Fibroblast of lung (primary cell): ENCODE data around the gene STK16. TPM values are rescaled to one million over a fixed set of nuclear protein-coding genes. Genes with fewer than 3 reads are reported as not detected.

Experiments
- DNase-seq, 2 donors: peaks; one replicate each; pipeline versions ENCODE4 v3.0.0 to v3.0.0-alpha.2; 2010; ENCODE audit warnings: low read depth in 2 of 2
- H2AFZ ChIP-seq: 2 replicates; pipeline ENCODE4 v1.5.1; 2012; ENCODE audit warnings: low read length, control low read depth, inconsistent platforms
- H3K27ac ChIP-seq: 2 replicates; pipeline ENCODE4 v1.5.1; 2011; ENCODE audit warnings: low read length, control low read depth; ENCODE audit not compliant: insufficient read depth
- H3K27me3 ChIP-seq: 2 replicates; pipeline ENCODE4 v1.5.1; 2011; ENCODE audit warnings: mild to moderate bottlenecking, low read length; ENCODE audit not compliant: control insufficient read depth, insufficient read depth
- H3K36me3 ChIP-seq: 2 replicates; pipeline ENCODE4 v1.5.1; 2011; ENCODE audit warnings: low read length; ENCODE audit not compliant: control insufficient read depth, insufficient read depth
- H3K4me1 ChIP-seq: 2 replicates; pipeline ENCODE4 v1.5.1; 2011; ENCODE audit warnings: low read length; ENCODE audit not compliant: control insufficient read depth, insufficient read depth; ENCODE audit errors: extremely low read depth
- H3K4me2 ChIP-seq: 2 replicates; pipeline ENCODE4 v1.5.1; 2011; ENCODE audit warnings: low read length, control low read depth; ENCODE audit not compliant: insufficient read depth; ENCODE audit errors: extremely low read depth
- H3K4me3 ChIP-seq, 4 experiments: fragments of 200-600 bp in 1 of 4; sonication (generic) in 1 of 4; replicated peaks in 1 of 4; 2 replicates each; pipeline ENCODE4 v1.5.1; 2011 to 2016; ENCODE audit warnings: low read length in 4 of 4, low read depth in 3 of 4, mild to moderate bottlenecking in 3 of 4, control low read depth in 2 of 4, inconsistent platforms in 1 of 4, mixed read lengths in 1 of 4; ENCODE audit not compliant: insufficient read depth in 1 of 4; ENCODE audit errors: control extremely low read depth in 1 of 4
- H3K79me2 ChIP-seq: 2 replicates; pipeline ENCODE4 v1.5.1; 2012; ENCODE audit warnings: mild to moderate bottlenecking, low read length, inconsistent platforms; ENCODE audit not compliant: control insufficient read depth, insufficient read depth
- H3K9ac ChIP-seq: 2 replicates; pipeline ENCODE4 v1.5.1; 2011; ENCODE audit warnings: mild to moderate bottlenecking, low read length, control low read depth; ENCODE audit not compliant: insufficient read depth
- H3K9me3 ChIP-seq: 2 replicates; pipeline ENCODE4 v1.5.1; 2012; ENCODE audit warnings: low read depth, low read length; ENCODE audit not compliant: control insufficient read depth, insufficient read depth
- H4K20me1 ChIP-seq: 2 replicates; pipeline ENCODE4 v1.5.1; 2011; ENCODE audit warnings: low read length; ENCODE audit not compliant: control insufficient read depth, insufficient read depth; ENCODE audit errors: extremely low read depth
- EZH2 ChIP-seq: IDR thresholded peaks from 2 replicates; pipeline ENCODE4 v1.5.1; 2012; ENCODE audit warnings: low read length, control low read depth, mild to moderate bottlenecking; ENCODE audit errors: missing control alignments
- polyA plus RNA-seq, 2 donors: library from polyadenylated mRNA; depleted of rRNA in 1 of 2; stranded (reverse) in 1 of 2; unstranded in 1 of 2; fragments of >200 nt; gene quantifications; 2 replicates each; pipeline ENCODE4 v1.2.1, GENCODE V29; 2011 to 2012; ENCODE audit warnings: missing spikeins in 1 of 2
- total RNA-seq: library from RNA; depleted of rRNA; stranded (reverse); fragments of >200 nt; gene quantifications from 2 replicates; pipeline ENCODE4 v1.2.1, GENCODE V29; 2014
- TF ChIP-seq, protein P1 (sequence below), 2 donors: IDR thresholded peaks in 1 of 2; conservative IDR thresholded peaks in 1 of 2; 1 replicate in 1 of 2; 2 replicates in 1 of 2; pipeline ENCODE4 v1.5.1; 2011 to 2012; ENCODE audit warnings: low read length in 2 of 2, control low read depth in 1 of 2, inconsistent platforms in 1 of 2, low read depth in 1 of 2, mild to moderate bottlenecking in 1 of 2

The STK16 gene
- total and polyA plus RNA-seq, 2 donors (not counting 1 experiment from before 2014, with no cell fraction given): 30.7 to 35.7 TPM

DNA sequence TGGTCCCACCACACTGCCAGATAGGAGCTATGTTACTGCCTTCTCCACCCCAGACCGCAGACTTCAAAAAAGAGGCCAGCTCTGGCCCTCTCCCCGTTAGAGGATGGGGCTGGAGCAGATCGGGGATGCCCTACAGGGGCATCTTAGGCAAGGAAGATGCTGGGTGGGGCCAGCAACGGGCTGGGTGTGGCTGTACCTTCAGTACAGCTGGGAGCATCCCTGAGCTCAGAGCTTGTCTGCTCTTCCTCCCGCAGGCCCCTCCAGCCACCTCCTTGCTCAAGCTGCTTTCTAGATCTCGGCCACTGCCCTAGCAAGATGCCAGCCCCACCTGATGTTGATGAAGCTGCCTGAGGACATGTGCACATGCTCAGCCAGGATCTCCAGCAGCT is 54.1 kb downstream of the STK16 start:
- TF ChIP-seq EZH2: no peak
- TF ChIP-seq, protein P1, sequence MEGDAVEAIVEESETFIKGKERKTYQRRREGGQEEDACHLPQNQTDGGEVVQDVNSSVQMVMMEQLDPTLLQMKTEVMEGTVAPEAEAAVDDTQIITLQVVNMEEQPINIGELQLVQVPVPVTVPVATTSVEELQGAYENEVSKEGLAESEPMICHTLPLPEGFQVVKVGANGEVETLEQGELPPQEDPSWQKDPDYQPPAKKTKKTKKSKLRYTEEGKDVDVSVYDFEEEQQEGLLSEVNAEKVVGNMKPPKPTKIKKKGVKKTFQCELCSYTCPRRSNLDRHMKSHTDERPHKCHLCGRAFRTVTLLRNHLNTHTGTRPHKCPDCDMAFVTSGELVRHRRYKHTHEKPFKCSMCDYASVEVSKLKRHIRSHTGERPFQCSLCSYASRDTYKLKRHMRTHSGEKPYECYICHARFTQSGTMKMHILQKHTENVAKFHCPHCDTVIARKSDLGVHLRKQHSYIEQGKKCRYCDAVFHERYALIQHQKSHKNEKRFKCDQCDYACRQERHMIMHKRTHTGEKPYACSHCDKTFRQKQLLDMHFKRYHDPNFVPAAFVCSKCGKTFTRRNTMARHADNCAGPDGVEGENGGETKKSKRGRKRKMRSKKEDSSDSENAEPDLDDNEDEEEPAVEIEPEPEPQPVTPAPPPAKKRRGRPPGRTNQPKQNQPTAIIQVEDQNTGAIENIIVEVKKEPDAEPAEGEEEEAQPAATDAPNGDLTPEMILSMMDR (conservative IDR thresholded peaks at IDR 0.05 in 1 of 2, IDR thresholded peaks at IDR 0.05 in 1 of 2; ENCODE audit: low read depth in 1 of 2, low read length in 2 of 2): no peak
- H4K20me1 ChIP-seq: no peaks in the 10 kb centered on the region
- H2AFZ ChIP-seq: no peak overlapping the region
- H3K27ac ChIP-seq: no peak overlapping the region
- H3K27me3 ChIP-seq: peaks cover 15% of the 10 kb centered on the region
- no peaks in the 10 kb centered on the region for H3K79me2 ChIP-seq
- H3K36me3 ChIP-seq: no peaks in the 10 kb centered on the region
- H3K9ac ChIP-seq: no peak overlapping the region
- no peaks in the 10 kb centered on the region for H3K9me3 ChIP-seq
- no peak overlapping the region for H3K4me2 ChIP-seq
- peaks cover 2% of the 10 kb centered on the region for H3K4me1 ChIP-seq
- no peak overlapping the region for H3K4me3 ChIP-seq
- no peak for DNase-seq

Other genes starting within 250 kb of the STK16 start
- not detected in 2 replicates for gene CFAP65, start 204.0 kb upstream of the STK16 start, total RNA-seq
- not detected in 2 replicates for gene CFAP65, start 204.0 kb upstream of the STK16 start, polyA plus RNA-seq
- gene IHH, start 184.6 kb upstream of the STK16 start, total RNA-seq: not detected in 2 replicates
- gene IHH, start 184.6 kb upstream of the STK16 start, polyA plus RNA-seq: not detected in 2 replicates
- 20.3 and 22.1 TPM in 2 replicates for gene NHEJ1, start 84.7 kb upstream of the STK16 start, total RNA-seq
- 22.3 and 24.8 TPM in 2 replicates for gene NHEJ1, start 84.7 kb upstream of the STK16 start, polyA plus RNA-seq
- 1.8 and 2.5 TPM in 2 replicates for gene SLC23A3, start 75.5 kb upstream of the STK16 start, total RNA-seq
- 0.29 and 0.52 TPM in 2 replicates for gene SLC23A3, start 75.5 kb upstream of the STK16 start, polyA plus RNA-seq
- 22.6 and 33.5 TPM in 2 replicates for gene CNPPD1, start 68.6 kb upstream of the STK16 start, total RNA-seq
- 42.2 and 49.4 TPM in 2 replicates for gene CNPPD1, start 68.6 kb upstream of the STK16 start, polyA plus RNA-seq
- gene RETREG2, start 67.2 kb upstream of the STK16 start, total RNA-seq: 88.7 and 95.3 TPM in 2 replicates
- gene RETREG2, start 67.2 kb upstream of the STK16 start, polyA plus RNA-seq: 64.6 and 89.5 TPM in 2 replicates
- gene ZFAND2B, start 38.7 kb upstream of the STK16 start, total RNA-seq: 29.3 and 40.0 TPM in 2 replicates
- 26.8 and 29.9 TPM in 2 replicates for gene ZFAND2B, start 38.7 kb upstream of the STK16 start, polyA plus RNA-seq
- gene ABCB6, start 26.5 kb upstream of the STK16 start, total RNA-seq: 47.0 and 49.5 TPM in 2 replicates
- gene ABCB6, start 26.5 kb upstream of the STK16 start, polyA plus RNA-seq: 12.5 and 14.7 TPM in 2 replicates
- gene ATG9A, start 15.8 kb upstream of the STK16 start, total RNA-seq: 27.2 and 47.2 TPM in 2 replicates
- 64.5 and 68.2 TPM in 2 replicates for gene ATG9A, start 15.8 kb upstream of the STK16 start, polyA plus RNA-seq
- gene ANKZF1, start 15.7 kb upstream of the STK16 start, total RNA-seq: 28.8 and 32.7 TPM in 2 replicates
- gene ANKZF1, start 15.7 kb upstream of the STK16 start, polyA plus RNA-seq: 9.9 and 13.2 TPM in 2 replicates
- 28.2 and 47.0 TPM in 2 replicates for gene GLB1L, start within 50 bp of the STK16 start, total RNA-seq
- 12.8 and 16.9 TPM in 2 replicates for gene GLB1L, start within 50 bp of the STK16 start, polyA plus RNA-seq
- not detected in 2 replicates for gene TUBA4B, start 7.8 kb downstream of the STK16 start, total RNA-seq
- gene TUBA4B, start 7.8 kb downstream of the STK16 start, polyA plus RNA-seq: not detected in 2 replicates
- gene TUBA4A, start 8.4 kb downstream of the STK16 start, total RNA-seq: 5.6 and 7.7 TPM in 2 replicates
- gene TUBA4A, start 8.4 kb downstream of the STK16 start, polyA plus RNA-seq: 14.7 and 34.2 TPM in 2 replicates
- gene DNAJB2, start 33.9 kb downstream of the STK16 start, total RNA-seq: 55.2 and 81.3 TPM in 2 replicates
- 24.9 and 29.8 TPM in 2 replicates for gene DNAJB2, start 33.9 kb downstream of the STK16 start, polyA plus RNA-seq
- 3.5 and 10.8 TPM in 2 replicates for gene PTPRN, start 63.9 kb downstream of the STK16 start, total RNA-seq
- 0.28 and 0.55 TPM in 2 replicates for gene PTPRN, start 63.9 kb downstream of the STK16 start, polyA plus RNA-seq
- not detected in 2 replicates for gene RESP18, start 87.3 kb downstream of the STK16 start, total RNA-seq
- not detected in 2 replicates for gene RESP18, start 87.3 kb downstream of the STK16 start, polyA plus RNA-seq
- 69.9 and 72.5 TPM in 2 replicates for gene DNPEP, start 142.4 kb downstream of the STK16 start, total RNA-seq
- gene DNPEP, start 142.4 kb downstream of the STK16 start, polyA plus RNA-seq: 38.2 and 44.0 TPM in 2 replicates
- 34.7 and 69.3 TPM in 2 replicates for gene DES, start 172.9 kb downstream of the STK16 start, total RNA-seq
- gene DES, start 172.9 kb downstream of the STK16 start, polyA plus RNA-seq: 3.8 and 11.0 TPM in 2 replicates
- gene SPEG, start 189.4 kb downstream of the STK16 start, total RNA-seq: 13.1 and 20.1 TPM in 2 replicates
- gene SPEG, start 189.4 kb downstream of the STK16 start, polyA plus RNA-seq: 5.6 and 9.5 TPM in 2 replicates